Thoracic aorta (tissue), 2 donors: Measurements from ENCODE around the gene ERG. TPM values are rescaled to one million over a fixed set of nuclear protein-coding genes. Genes with fewer than 3 reads are reported as not detected.

Experiments used
- ATAC-seq: fragments of 150-250 bp; one replicate; pipeline ENCODE4 v1.8.0; 2017; ENCODE audit warnings: low read depth; ENCODE audit not compliant: insufficient number of reproducible peaks, low FRiP score
- DNase-seq: peaks from one replicate; pipeline ENCODE4 v3.0.0-alpha.2; 2020; ENCODE audit warnings: low spot score
- H3K27ac ChIP-seq, 2 donors: fragments of 200-600 bp; sonication (generic); 1 replicate in 1 of 2; 2 replicates in 1 of 2; pipeline ENCODE4 v1.5.1; 2016; ENCODE audit warnings: mild to moderate bottlenecking in 2 of 2, moderate library complexity in 2 of 2
- H3K27me3 ChIP-seq: fragments of 200-600 bp; sonication (generic); replicated peaks from 2 replicates; pipeline ENCODE4 v1.6.0; 2016; ENCODE audit warnings: mild to moderate bottlenecking; ENCODE audit not compliant: insufficient read depth
- H3K36me3 ChIP-seq: fragments of 200-600 bp; sonication (generic); one replicate; pipeline ENCODE4 v1.5.1; 2016
- H3K4me1 ChIP-seq, 2 donors: fragments of 200-600 bp; sonication (generic); 1 replicate in 1 of 2; 2 replicates in 1 of 2; pipeline versions ENCODE4 v1.5.1 to v1.6.0; 2016; ENCODE audit warnings: low read depth in 2 of 2, mild to moderate bottlenecking in 1 of 2; ENCODE audit not compliant: control insufficient read depth in 1 of 2
- H3K4me3 ChIP-seq: fragments of 200-600 bp; sonication (generic); 2 replicates; pipeline ENCODE4 v1.5.1; 2016; ENCODE audit warnings: mild to moderate bottlenecking
- H3K9me3 ChIP-seq: fragments of 200-600 bp; sonication (generic); 2 replicates; pipeline ENCODE4 v1.5.1; 2016
- total RNA-seq, 2 donors: library from RNA; depleted of rRNA; stranded (reverse); fragments of >200 nt; gene quantifications; one replicate each; pipeline versions ENCODE4 v1.1.0 to v1.2.3, GENCODE V29; 2016
- TF ChIP-seq, protein P1 (sequence below): fragments of 200-600 bp; sonication (generic); IDR thresholded peaks from one replicate; pipeline ENCODE4 v1.5.1; 2019; ENCODE audit warnings: antibody characterized with exemption

ERG gene
- total RNA-seq, 2 donors from 2014 or later = 40.2 to 177 TPM

DNA sequence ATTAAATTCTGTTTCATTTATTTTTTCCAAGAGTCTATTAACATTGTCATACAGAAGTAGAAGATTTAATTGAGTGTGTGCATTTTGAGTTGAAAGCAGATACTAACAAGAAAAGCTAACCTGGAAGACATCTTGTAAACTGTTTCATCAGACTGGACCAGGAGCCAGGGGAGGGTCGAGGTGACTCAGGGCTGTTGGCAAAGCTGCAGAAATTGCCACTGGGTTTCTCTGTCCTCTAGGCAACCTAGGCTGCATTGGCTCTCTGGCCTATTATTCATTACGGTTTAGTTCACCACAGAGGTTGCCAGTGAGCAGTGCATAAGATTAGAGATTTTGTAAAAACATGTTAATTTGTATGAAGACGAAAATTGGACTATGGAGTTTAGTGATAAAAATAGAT is 27.5 kb downstream of the ERG start:
- peak overlapping the region in 1 of 2 donors; percentile 14 for H3K27ac ChIP-seq
- ATAC-seq (no peak), DNase-seq (no peak)
- no peaks in the 10 kb centered on the region for H3K9me3 ChIP-seq
- TF ChIP-seq, protein P1, sequence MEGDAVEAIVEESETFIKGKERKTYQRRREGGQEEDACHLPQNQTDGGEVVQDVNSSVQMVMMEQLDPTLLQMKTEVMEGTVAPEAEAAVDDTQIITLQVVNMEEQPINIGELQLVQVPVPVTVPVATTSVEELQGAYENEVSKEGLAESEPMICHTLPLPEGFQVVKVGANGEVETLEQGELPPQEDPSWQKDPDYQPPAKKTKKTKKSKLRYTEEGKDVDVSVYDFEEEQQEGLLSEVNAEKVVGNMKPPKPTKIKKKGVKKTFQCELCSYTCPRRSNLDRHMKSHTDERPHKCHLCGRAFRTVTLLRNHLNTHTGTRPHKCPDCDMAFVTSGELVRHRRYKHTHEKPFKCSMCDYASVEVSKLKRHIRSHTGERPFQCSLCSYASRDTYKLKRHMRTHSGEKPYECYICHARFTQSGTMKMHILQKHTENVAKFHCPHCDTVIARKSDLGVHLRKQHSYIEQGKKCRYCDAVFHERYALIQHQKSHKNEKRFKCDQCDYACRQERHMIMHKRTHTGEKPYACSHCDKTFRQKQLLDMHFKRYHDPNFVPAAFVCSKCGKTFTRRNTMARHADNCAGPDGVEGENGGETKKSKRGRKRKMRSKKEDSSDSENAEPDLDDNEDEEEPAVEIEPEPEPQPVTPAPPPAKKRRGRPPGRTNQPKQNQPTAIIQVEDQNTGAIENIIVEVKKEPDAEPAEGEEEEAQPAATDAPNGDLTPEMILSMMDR = no peak
- no peak overlapping the region for H3K4me3 ChIP-seq
- H3K4me1 ChIP-seq = peaks cover 6 to 28% of the 10 kb centered on the region in 2 donors
- no peaks in the 10 kb centered on the region for H3K36me3 ChIP-seq
- H3K27me3 ChIP-seq = no peaks in the 10 kb centered on the region

DNA sequence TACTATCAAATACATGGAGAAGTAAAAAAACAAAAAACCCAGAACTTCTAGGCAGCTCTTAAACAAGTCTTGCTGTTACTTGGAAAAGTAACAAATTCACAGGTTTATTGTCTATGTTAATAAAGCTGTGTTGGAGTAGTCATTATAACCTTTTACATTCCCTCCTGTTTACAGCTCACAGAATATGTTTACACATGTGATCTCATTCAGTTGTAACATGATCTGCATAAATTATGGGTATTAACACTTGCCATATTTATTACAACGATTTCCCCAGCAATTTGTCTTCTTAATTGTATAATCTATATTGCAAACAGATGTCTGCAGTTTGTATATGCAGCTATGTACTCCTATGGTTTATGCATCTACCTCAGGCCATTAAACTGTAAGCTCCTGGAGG is 28.6 kb downstream of the ERG start:
- TF ChIP-seq, protein P1 = no peak
- ATAC-seq (no peak), DNase-seq (no peak)
- Histone ChIP-seq H3K36me3 (no peaks in the 10 kb centered on the region), H3K27me3 (no peaks in the 10 kb centered on the region), H3K4me3 (no peak overlapping the region), H3K4me1 (peaks cover 3 to 20% of the 10 kb centered on the region in 2 donors), H3K9me3 (no peaks in the 10 kb centered on the region), H3K27ac (no peak overlapping the region)

DNA sequence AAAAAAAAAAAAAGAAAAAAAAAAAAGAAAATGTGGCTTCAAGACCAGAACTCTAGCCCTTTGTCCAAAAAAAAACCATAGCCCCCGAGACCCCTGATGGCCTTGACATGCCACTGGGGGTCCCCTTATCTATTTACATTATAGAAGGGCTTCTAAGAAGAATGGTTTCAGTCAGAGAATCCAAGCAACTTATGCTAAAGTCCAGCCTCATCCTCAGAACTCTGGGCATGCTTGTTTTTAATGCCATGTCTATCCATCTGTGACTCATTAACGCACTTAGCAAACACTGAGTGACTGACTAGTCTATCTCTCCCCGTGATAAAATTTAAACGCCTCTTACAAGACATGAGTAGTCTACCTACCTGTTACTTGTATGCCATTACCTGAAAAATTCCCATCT is 29.3 kb downstream of the ERG start:
- Histone ChIP-seq H3K27me3 (no peaks in the 10 kb centered on the region), H3K4me3 (no peak overlapping the region), H3K36me3 (no peaks in the 10 kb centered on the region), H3K27ac (no peak overlapping the region), H3K4me1 (peaks cover 3 to 16% of the 10 kb centered on the region in 2 donors), H3K9me3 (no peaks in the 10 kb centered on the region)
- TF ChIP-seq, protein P1 = no peak
- no peak for ATAC-seq
- no peak for DNase-seq

DNA sequence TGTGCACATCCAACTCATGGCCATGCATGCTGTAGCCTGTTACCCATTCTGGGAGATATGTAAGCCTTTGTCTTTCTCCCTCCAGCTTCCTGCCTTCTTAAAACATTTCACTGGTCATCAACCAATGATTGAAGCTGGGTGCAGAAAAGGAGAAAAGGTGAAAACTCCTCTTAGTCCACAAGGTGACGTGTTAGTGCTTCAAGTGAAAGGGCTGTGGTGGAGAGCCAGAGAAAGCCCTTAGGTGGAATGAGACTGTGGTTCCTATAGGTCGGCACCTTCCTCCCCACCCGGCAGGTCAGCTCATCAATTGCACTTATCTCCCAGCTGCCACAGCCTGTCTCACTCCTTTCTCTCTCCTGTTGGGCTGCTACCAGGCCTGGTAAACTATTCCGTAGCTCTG is 30.4 kb downstream of the ERG start:
- Histone ChIP-seq H3K36me3 (no peaks in the 10 kb centered on the region), H3K4me3 (no peak overlapping the region), H3K27ac (no peak overlapping the region), H3K4me1 (peaks cover 7 to 17% of the 10 kb centered on the region in 2 donors), H3K9me3 (no peaks in the 10 kb centered on the region), H3K27me3 (no peaks in the 10 kb centered on the region)
- TF ChIP-seq, protein P1 = no peak
- ATAC-seq (no peak), DNase-seq (no peak)

DNA sequence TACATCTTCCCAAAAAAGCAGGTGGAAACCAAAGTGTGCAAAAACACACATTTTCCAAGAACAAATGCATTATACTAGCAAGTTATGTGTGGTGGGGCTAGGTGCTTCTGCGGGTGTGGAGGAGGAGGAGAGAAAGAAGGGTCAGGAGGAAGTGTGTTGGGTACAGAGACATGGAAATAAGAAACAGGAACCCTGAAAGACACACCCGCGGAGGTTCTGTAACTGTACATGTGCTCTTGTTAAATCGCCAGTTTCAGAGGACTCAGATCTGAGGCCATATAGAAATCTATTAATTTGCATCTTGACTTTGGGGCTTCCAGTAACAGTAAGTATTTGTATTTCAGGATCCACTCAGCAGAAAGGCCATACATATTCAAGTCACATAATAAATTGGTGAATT is 30.9 kb downstream of the ERG start:
- Histone ChIP-seq H3K27me3 (no peaks in the 10 kb centered on the region), H3K27ac (no peak overlapping the region), H3K9me3 (no peaks in the 10 kb centered on the region), H3K4me3 (no peak overlapping the region), H3K36me3 (no peaks in the 10 kb centered on the region), H3K4me1 (peaks cover 8 to 22% of the 10 kb centered on the region in 2 donors)
- DNase-seq (no peak), ATAC-seq (no peak)
- TF ChIP-seq, protein P1 = no peak
